ENCODE results near the gene NEUROG2.
A peak's percentile ranks its signal among the peaks of the same experiment; 100 is the strongest.

Gene NEUROG2

DNA sequence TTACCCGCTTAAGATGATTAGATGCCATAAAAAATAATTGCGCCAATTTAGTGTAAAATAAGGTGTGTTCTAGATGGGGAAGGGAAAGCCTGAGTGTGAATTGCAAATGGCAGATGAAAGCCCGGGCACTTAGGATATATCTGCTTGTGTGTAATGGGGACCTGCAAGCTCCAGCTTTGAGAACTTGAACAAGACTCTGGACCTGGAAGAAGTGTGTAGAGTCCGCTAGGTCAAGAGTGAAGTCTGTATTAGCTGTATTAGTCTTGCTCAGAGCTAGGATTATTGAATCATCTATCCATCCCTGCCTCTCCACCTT lies 4.2 kb downstream of the NEUROG2 start:
- POLR2A ChIA-PET: no interaction called here
- no peak for DNase-seq (ENCODE audit: extremely low spot score)
- TF ChIP-seq, protein P1, sequence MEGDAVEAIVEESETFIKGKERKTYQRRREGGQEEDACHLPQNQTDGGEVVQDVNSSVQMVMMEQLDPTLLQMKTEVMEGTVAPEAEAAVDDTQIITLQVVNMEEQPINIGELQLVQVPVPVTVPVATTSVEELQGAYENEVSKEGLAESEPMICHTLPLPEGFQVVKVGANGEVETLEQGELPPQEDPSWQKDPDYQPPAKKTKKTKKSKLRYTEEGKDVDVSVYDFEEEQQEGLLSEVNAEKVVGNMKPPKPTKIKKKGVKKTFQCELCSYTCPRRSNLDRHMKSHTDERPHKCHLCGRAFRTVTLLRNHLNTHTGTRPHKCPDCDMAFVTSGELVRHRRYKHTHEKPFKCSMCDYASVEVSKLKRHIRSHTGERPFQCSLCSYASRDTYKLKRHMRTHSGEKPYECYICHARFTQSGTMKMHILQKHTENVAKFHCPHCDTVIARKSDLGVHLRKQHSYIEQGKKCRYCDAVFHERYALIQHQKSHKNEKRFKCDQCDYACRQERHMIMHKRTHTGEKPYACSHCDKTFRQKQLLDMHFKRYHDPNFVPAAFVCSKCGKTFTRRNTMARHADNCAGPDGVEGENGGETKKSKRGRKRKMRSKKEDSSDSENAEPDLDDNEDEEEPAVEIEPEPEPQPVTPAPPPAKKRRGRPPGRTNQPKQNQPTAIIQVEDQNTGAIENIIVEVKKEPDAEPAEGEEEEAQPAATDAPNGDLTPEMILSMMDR (IDR thresholded peaks at IDR 0.05; ENCODE audit: control extremely low read depth, extremely low read depth, low read depth, missing control alignments): no peak
- CTCF ChIA-PET: interaction anchor here (1.3 to 5.3 kb wide), 8 partner anchors 9 to 412 kb away, joined by 3 to 74 read pairs (median 6); no protein-coding TSS in a partner anchor

DNA sequence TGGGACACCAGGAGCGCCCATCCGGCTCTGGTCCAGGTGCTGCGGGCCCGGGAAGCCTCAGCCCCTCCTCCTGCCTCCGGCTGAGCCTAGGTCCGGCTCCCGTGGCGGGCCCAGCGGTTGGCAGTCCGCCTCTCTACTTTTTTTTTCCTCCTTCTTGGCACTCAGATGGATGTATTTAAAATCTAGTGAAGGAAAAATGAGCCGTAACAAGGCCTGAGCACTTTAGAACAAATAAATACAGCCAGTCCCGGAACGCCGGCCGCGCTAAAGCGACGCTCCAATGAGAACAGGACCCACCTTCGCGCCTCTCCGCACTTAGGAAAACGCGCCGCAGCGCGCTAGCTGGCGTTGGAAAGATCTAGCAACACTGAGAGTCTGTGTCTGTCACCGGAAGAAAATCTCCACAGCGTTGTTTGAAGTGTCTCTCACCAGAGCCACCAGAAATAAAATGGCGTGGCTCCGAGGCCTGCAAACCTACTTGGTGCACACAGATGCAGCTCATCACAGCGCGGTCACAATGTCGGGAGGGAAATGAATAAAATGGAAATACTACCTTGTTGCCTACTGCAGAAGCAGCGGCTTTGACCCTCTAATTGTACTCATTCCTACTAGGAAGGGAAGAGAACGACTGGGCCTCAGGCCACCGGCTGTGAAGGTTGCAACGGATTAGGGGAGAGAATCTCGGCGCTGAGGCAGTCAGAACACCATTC lies 4.7 kb downstream of the NEUROG2 start:
- POLR2A ChIA-PET: interaction anchor here (1.7 kb wide), 1 partner anchor 280 kb away, joined by 3 read pairs; the partner anchor contains the start of gene AP1AR
- CTCF ChIA-PET: interaction anchor here (1.4 to 5.3 kb wide), 5 partner anchors 8 to 252 kb away, joined by 3 to 74 read pairs (median 13); no protein-coding TSS in a partner anchor

DNA sequence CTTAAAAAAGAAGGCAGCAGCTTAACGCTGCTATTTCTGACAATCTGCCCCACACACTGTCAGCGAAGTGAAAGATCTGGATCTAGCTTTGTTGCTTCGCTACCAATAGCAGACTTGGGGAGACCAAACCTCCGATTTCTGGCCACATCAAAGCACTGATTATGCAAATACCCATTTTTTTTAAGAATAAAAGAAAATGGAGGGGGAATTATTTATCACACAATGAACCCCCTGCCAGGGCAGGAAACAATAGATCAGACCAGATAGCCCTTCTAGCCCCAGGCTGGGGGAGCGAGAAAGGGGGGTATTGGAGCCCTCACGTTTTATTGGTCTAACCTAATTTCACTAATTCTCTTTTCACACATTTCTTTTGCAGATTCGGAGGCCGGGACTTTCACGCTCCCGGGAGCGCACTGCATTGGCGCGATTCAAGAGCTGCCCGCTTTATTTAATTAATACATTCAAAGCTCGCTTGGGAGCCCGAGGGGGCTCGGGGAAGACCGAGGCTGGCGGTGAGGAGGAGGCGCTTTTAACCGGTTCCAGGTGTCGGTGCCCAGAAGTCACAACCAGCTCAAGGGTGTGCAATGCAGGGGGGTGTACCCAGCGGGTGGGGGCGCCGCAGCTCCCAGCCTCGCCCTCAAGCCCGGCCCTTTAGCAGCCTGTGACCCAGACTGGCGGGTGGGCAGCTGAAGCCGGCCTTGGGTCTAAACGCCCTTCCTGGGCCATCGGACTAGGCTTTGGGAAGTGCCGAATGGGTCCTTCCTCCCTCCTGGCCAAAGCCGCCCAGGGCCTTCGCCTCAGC lies 5.5 kb downstream of the NEUROG2 start:
- CTCF ChIA-PET: interaction anchor here (0.6 to 5.3 kb wide), 5 partner anchors 12 to 189 kb away, joined by 3 to 74 read pairs (median 13); no protein-coding TSS in a partner anchor
- POLR2A ChIA-PET: interaction anchor here (1.7 kb wide), 1 partner anchor 279 kb away, joined by 3 read pairs; the partner anchor contains the start of gene AP1AR
- DNase-seq (ENCODE audit: extremely low spot score): no peak
- TF ChIP-seq, protein P1 (IDR thresholded peaks at IDR 0.05; ENCODE audit: control extremely low read depth, extremely low read depth, low read depth, missing control alignments): peak; percentile 6

More for the DNA sequence above, 4.7 kb downstream of the NEUROG2 start:
- TF ChIP-seq, protein P1 (IDR thresholded peaks at IDR 0.05; ENCODE audit: control extremely low read depth, extremely low read depth, low read depth, missing control alignments): no peak
- no peak for DNase-seq (ENCODE audit: extremely low spot score)

DNA sequence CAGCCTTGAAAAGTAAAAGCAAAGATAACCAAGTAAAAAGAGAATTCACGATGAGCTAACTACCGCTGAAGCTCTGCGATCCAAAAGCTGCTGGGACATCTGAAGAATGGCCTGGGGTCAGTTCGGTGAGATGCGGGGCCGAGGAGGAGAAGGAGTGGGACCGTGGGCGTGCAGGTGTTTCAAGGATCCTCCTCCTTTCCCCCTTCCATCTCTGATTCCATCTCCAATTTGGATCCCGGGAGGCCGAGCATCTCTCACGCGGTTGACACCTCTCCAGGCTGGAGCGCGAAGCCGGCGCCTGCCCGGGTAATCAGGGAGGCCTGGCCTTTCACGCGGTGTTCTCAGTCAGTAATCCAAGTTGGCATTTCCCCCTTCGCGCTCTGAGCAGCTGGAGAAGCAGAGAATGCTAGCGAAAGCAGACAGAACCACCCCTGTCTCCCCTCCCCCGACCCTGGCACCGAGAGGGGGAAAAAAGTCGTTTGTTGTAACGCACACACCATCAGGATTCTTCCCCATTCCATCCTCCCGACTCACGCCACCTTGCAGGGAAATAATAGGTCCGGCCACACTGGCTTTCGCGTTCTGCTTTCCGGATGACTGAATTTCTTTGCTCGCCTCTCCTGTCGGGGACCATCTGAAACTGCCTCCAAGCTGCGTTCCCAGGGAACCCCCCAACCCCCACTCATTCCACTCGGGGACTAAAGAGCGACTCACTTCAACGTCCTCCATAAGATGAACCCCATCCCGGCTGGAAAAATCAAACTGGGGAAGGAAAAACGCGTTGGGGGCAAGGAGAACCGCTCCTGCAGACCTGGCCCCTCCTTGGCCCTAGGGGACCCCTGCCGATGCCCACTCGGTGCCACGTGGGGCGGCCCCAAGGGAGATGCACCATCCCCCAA lies 6.5 kb downstream of the NEUROG2 start:
- ChIA-PET CTCF (interaction anchor here (0.6 to 5.3 kb wide), 4 partner anchors 13 to 188 kb away, joined by 3 to 74 read pairs (median 8); no protein-coding TSS in a partner anchor), POLR2A (interaction anchor here (1.7 kb wide), 1 partner anchor 278 kb away, joined by 3 read pairs; the partner anchor contains the start of gene AP1AR)
- TF ChIP-seq, protein P1 (IDR thresholded peaks at IDR 0.05; ENCODE audit: control extremely low read depth, extremely low read depth, low read depth, missing control alignments): no peak
- DNase-seq (ENCODE audit: extremely low spot score): no peak

DNA sequence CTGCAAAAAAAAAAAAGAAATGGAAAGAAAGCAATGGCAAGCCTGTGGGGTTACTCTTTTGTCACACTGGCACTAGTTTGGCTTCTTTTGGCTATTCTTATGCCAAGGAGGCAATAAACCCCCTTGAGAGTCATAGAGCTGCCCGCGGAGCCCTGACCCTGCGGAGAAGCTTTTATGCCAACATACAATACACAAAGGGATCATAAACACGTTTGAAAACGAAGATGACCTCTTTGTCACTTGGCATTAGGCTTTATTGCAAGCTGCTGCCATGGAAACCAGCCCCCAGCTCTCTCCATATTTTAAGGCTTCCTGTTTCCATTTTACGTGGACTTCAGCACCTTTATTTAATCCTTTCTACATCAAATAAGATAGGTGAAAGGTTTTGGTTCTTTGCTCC lies 7.6 kb downstream of the NEUROG2 start:
- no peak for DNase-seq (ENCODE audit: extremely low spot score)
- POLR2A ChIA-PET: no interaction called here
- TF ChIP-seq, protein P1 (IDR thresholded peaks at IDR 0.05; ENCODE audit: control extremely low read depth, extremely low read depth, low read depth, missing control alignments): no peak
- CTCF ChIA-PET: interaction anchor here (5.3 to 6.4 kb wide), 2 partner anchors 14 to 15 kb away, joined by 36 to 74 read pairs; no protein-coding TSS in a partner anchor
